Measurements from ENCODE around the gene SLC44A5. TPM values are rescaled to one million over a fixed set of nuclear protein-coding genes. Genes with fewer than 3 reads are reported as not detected.

SLC44A5 gene
- total RNA-seq, 1 donor from 2014 or later = 1.2 TPM

DNA sequence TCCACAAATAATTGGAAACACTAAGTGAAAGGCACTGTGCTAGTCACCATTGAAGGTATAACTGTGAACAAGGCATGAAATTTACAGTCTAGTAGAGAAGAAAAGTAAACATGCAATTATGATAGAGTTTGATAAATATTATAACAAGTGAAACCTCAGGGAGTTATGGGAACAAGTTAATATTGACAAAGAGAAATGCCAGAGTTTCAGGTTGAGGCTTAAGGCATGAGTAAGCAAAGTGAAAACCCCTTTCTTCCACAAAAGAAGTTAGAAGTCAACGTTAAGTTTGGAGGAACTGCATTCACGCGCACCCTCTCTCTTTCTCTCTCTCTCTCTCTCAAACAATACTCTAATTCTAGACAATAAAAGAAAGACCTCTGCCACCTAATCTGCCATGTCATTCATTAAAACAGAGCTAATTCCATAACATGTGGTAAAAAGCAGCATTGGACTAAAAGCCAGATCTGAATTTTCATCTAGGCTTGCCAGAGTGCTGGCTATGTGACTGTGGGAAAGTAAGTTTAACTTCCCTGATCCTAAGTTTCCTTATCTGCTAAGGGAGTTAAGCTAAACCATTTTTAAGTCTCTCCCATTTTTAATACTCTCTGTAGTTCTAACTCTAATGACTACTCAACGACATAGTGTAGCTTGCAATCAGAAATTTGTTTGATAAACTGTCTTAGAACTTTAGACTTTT lies 22.0 kb downstream of the SLC44A5 start:
- TF ChIP-seq, protein P1, sequence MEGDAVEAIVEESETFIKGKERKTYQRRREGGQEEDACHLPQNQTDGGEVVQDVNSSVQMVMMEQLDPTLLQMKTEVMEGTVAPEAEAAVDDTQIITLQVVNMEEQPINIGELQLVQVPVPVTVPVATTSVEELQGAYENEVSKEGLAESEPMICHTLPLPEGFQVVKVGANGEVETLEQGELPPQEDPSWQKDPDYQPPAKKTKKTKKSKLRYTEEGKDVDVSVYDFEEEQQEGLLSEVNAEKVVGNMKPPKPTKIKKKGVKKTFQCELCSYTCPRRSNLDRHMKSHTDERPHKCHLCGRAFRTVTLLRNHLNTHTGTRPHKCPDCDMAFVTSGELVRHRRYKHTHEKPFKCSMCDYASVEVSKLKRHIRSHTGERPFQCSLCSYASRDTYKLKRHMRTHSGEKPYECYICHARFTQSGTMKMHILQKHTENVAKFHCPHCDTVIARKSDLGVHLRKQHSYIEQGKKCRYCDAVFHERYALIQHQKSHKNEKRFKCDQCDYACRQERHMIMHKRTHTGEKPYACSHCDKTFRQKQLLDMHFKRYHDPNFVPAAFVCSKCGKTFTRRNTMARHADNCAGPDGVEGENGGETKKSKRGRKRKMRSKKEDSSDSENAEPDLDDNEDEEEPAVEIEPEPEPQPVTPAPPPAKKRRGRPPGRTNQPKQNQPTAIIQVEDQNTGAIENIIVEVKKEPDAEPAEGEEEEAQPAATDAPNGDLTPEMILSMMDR (IDR thresholded peaks at IDR 0.05) = no peak
- TF ChIP-seq POLR2A (IDR thresholded peaks at IDR 0.05) (no peak), POLR2AphosphoS5 (IDR thresholded peaks at IDR 0.05; ENCODE audit: insufficient read depth in 1 of 2, low read depth in 1 of 2) (no peak)
- Histone ChIP-seq H3K36me3 (no peaks in the 10 kb centered on the region), H3K4me3 (no peak overlapping the region), H3K4me1 (no peaks in the 10 kb centered on the region), H3K9me3 (no peaks in the 10 kb centered on the region), H3K27me3 (no peaks in the 10 kb centered on the region), H3K27ac (no peak overlapping the region)
- no peak for DNase-seq (ENCODE audit: extremely low spot score in 2 of 2)
- intact Hi-C loops (cut with DNase I) = no loop called here

DNA sequence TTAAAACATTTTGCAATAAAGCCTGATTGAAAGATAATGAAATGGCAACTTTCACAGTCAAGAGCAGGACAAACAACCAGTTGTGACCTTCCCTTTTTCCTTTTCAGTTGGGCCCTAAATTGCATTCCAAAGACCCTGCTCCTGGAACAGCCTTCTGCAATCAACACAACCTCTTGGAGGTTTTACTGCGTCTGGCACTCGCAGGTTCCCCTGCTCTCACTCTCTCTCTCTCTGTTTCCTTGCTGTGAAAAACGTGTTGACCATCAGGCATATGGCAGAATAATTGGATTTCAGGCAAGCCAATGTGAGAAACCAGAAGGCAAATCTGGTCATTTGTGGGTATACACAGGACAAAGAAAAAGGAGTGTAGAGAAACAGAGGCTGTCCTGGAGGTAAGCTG lies 23.2 kb downstream of the SLC44A5 start:
- intact Hi-C loops (cut with DNase I) = no loop called here
- TF ChIP-seq POLR2A (IDR thresholded peaks at IDR 0.05) = no peak
- no peak for TF ChIP-seq POLR2AphosphoS5 (IDR thresholded peaks at IDR 0.05; ENCODE audit: insufficient read depth in 1 of 2, low read depth in 1 of 2)
- TF ChIP-seq, protein P1 (IDR thresholded peaks at IDR 0.05) = no peak
- H3K9me3 ChIP-seq = no peaks in the 10 kb centered on the region
- no peak overlapping the region for H3K27ac ChIP-seq
- H3K4me1 ChIP-seq = no peaks in the 10 kb centered on the region
- DNase-seq (ENCODE audit: extremely low spot score in 2 of 2) = no peak
- no peaks in the 10 kb centered on the region for H3K27me3 ChIP-seq
- H3K4me3 ChIP-seq = no peak overlapping the region
- H3K36me3 ChIP-seq = no peaks in the 10 kb centered on the region

DNA sequence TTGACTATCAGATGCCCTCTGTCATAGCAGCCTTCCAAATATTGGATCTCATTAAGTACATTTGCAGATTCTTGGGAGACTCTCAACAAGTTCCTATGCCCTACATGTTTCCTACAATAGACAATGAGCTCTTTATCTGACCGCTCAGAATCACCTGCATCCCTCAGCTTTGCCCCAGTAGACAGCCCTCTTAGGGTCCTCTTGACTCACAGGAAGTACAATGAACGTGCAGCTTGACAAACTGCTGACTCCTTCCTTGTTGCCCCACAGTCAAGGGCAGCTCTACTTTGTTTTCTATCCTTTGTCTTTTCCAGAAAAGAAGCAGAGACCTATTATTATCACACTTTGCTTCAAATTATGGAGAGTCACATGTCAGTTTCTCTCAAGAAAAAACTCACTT lies 27.6 kb downstream of the SLC44A5 start:
- Histone ChIP-seq H3K4me1 (no peaks in the 10 kb centered on the region), H3K36me3 (no peaks in the 10 kb centered on the region), H3K4me3 (no peak overlapping the region), H3K9me3 (no peaks in the 10 kb centered on the region), H3K27ac (no peak overlapping the region), H3K27me3 (no peaks in the 10 kb centered on the region)
- TF ChIP-seq POLR2AphosphoS5 (IDR thresholded peaks at IDR 0.05; ENCODE audit: insufficient read depth in 1 of 2, low read depth in 1 of 2) (no peak), POLR2A (IDR thresholded peaks at IDR 0.05) (no peak)
- TF ChIP-seq, protein P1 (IDR thresholded peaks at IDR 0.05) = no peak
- intact Hi-C loops (cut with DNase I) = no loop called here
- DNase-seq (ENCODE audit: extremely low spot score in 2 of 2) = no peak

DNA sequence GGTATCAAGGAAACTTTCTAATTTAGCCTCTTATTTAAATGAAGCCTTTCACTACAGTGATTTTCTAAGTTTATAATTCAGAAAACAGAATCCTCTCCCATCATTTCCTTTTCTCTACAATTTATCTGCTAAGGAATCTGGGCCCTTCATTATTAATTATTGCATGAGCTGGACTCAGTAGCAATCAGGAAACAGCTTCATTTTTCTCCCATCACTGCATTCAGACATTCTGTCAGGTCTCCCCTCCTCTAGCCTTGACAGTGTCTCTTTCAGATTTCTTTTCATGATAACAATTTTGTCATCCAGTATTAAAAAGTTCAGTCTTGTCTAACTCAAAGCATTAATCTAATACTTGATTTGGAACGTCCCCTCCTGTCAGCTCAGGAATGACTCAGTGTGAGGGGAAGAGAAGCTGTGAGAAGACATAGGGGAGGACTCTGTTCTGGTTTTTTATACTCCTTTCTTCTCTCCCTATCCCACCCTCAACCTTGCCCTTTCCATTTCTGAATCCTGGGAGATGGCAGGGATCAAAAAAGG lies 28.1 kb downstream of the SLC44A5 start:
- TF ChIP-seq POLR2A (IDR thresholded peaks at IDR 0.05) = no peak
- TF ChIP-seq, protein P1 (IDR thresholded peaks at IDR 0.05) = no peak
- no peak for TF ChIP-seq POLR2AphosphoS5 (IDR thresholded peaks at IDR 0.05; ENCODE audit: insufficient read depth in 1 of 2, low read depth in 1 of 2)
- no peaks in the 10 kb centered on the region for H3K36me3 ChIP-seq
- DNase-seq (ENCODE audit: extremely low spot score in 2 of 2) = no peak
- no peak overlapping the region for H3K27ac ChIP-seq
- H3K4me1 ChIP-seq = no peaks in the 10 kb centered on the region
- intact Hi-C loops (cut with DNase I) = no loop called here
- no peaks in the 10 kb centered on the region for H3K9me3 ChIP-seq
- no peaks in the 10 kb centered on the region for H3K27me3 ChIP-seq
- H3K4me3 ChIP-seq = no peak overlapping the region

GRCh38 chr1:75579046-75579445 lies 31.9 kb downstream of the SLC44A5 start:
- DNase-seq (ENCODE audit: extremely low spot score in 2 of 2) = no peak
- Histone ChIP-seq H3K9me3 (no peaks in the 10 kb centered on the region), H3K27ac (no peak overlapping the region), H3K4me3 (no peak overlapping the region), H3K27me3 (no peaks in the 10 kb centered on the region), H3K36me3 (no peaks in the 10 kb centered on the region), H3K4me1 (no peaks in the 10 kb centered on the region)
- intact Hi-C loops (cut with DNase I) = no loop called here
- TF ChIP-seq, protein P1 (IDR thresholded peaks at IDR 0.05) = no peak
- TF ChIP-seq POLR2A (IDR thresholded peaks at IDR 0.05) (no peak), POLR2AphosphoS5 (IDR thresholded peaks at IDR 0.05; ENCODE audit: insufficient read depth in 1 of 2, low read depth in 1 of 2) (no peak)
